Calu3 (cell line): Measurements from ENCODE around the gene SKAP2. TPM values are rescaled to one million over a fixed set of nuclear protein-coding genes. Genes with fewer than 3 reads are reported as not detected.

Experiments
- BruUV-seq: library from RNA; stranded (reverse); fragments of 400-500 nt; replicated peaks from 2 replicates; lab custom pipeline; 2021; lab: Mats Ljungman, UMichigan
- CTCF ChIA-PET: fragments of 300-600 bp; sonication (Branson Sonifier 250); formaldehyde crosslinking; loops from one replicate; lab custom pipeline; 2022; ENCODE audit warnings: antibody characterized with exemption; lab: Charles Lee
- DNase-seq: peaks from one replicate; pipeline ENCODE4 v3.0.0; 2022
- H3K27ac Mint-ChIP-seq: one replicate; pipeline ENCODE4 v1.8.0; 2022; ENCODE audit warnings: mixed read lengths; ENCODE audit not compliant: unreplicated experiment
- H3K27me3 Mint-ChIP-seq: one replicate; pipeline ENCODE4 v1.8.0; 2022; ENCODE audit warnings: mixed read lengths; ENCODE audit not compliant: unreplicated experiment
- H3K36me3 Mint-ChIP-seq: one replicate; pipeline ENCODE4 v1.8.0; 2022; ENCODE audit warnings: mild to moderate bottlenecking, moderate library complexity, mixed read lengths; ENCODE audit not compliant: insufficient read depth, unreplicated experiment
- H3K4me1 Mint-ChIP-seq: one replicate; pipeline ENCODE4 v1.8.0; 2022; ENCODE audit warnings: mild to moderate bottlenecking, low read depth, mixed read lengths; ENCODE audit not compliant: unreplicated experiment
- H3K4me3 Mint-ChIP-seq: one replicate; pipeline ENCODE4 v1.8.0; 2022; ENCODE audit warnings: mild to moderate bottlenecking, low read depth, moderate library complexity, mixed read lengths; ENCODE audit not compliant: unreplicated experiment
- H3K9me3 Mint-ChIP-seq: one replicate; pipeline ENCODE4 v1.8.0; 2022; ENCODE audit warnings: low read depth, mixed read lengths; ENCODE audit not compliant: unreplicated experiment
- intact Hi-C: fragments of 100-400 bp; cut with micrococcal nuclease; formaldehyde crosslinking; loops from one replicate; pipeline ENCODE4 v1.10.0; 2022; ENCODE audit not compliant: unreplicated experiment
- total RNA-seq: library from RNA; stranded (reverse); gene quantifications from 2 replicates; pipeline ENCODE4 v1.2.3, GENCODE V29; 2022
- TF ChIP-seq, protein P1 (sequence below): fragments of 200-600 bp; IDR thresholded peaks from one replicate; pipeline ENCODE4 v1.8.0; 2022; ENCODE audit warnings: antibody characterized with exemption; ENCODE audit not compliant: unreplicated experiment

Gene SKAP2
- total RNA-seq, 1 experiment from 2014 or later: 83.1 TPM

DNA sequence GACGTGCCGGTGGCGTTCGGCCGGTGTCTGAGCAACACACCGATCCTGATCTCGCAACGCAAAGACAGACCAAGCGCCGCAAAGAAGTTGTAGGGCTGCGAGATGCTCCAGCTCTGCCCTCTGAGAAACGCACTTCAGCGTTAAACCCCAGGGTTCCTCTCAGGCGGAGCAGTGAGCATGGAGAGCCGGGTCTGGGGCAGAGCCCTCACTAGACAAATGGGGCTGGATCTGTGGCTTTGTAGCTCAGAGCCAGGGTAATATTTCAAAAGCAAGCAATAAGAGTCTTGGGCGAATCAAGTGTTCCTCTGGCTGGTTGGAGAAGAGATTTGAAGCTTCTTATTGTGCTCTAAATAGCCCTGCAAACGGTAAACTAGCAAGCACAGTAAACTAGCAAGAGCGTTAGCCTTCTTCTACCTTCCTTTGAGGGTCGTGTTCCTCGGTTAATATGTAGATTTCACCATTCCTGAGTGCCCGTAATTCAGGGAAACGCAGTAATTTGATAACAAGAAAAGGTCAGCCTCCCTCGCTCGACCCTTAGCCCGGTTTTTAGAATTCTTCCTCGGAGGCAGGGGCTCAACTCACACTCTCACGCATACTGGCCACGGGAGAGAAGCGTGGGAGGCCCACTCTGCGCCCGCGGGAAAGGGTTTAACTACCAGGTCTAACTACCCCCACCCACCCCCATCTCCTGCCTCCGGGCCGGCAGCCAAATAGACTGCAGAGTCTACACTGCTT, 6.7 kb downstream of the SKAP2 start:
- BruUV-seq: no TSS peak
- H3K9me3 Mint-ChIP-seq: no peaks in the 10 kb centered on the region
- intact Hi-C loops: no loop called here
- CTCF ChIA-PET: interaction anchor here (0.6 to 0.7 kb wide), 2 partner anchors 484 to 1005 kb away, joined by 6 read pairs; no protein-coding TSS in a partner anchor
- H3K27me3 Mint-ChIP-seq: no peaks in the 10 kb centered on the region
- H3K4me3 Mint-ChIP-seq: no peak overlapping the region
- H3K4me1 Mint-ChIP-seq: peaks cover 15% of the 10 kb centered on the region
- H3K27ac Mint-ChIP-seq: no peak overlapping the region
- DNase-seq: no peak
- TF ChIP-seq, protein P1, sequence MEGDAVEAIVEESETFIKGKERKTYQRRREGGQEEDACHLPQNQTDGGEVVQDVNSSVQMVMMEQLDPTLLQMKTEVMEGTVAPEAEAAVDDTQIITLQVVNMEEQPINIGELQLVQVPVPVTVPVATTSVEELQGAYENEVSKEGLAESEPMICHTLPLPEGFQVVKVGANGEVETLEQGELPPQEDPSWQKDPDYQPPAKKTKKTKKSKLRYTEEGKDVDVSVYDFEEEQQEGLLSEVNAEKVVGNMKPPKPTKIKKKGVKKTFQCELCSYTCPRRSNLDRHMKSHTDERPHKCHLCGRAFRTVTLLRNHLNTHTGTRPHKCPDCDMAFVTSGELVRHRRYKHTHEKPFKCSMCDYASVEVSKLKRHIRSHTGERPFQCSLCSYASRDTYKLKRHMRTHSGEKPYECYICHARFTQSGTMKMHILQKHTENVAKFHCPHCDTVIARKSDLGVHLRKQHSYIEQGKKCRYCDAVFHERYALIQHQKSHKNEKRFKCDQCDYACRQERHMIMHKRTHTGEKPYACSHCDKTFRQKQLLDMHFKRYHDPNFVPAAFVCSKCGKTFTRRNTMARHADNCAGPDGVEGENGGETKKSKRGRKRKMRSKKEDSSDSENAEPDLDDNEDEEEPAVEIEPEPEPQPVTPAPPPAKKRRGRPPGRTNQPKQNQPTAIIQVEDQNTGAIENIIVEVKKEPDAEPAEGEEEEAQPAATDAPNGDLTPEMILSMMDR: no peak
- peaks cover 8% of the 10 kb centered on the region for H3K36me3 Mint-ChIP-seq

DNA sequence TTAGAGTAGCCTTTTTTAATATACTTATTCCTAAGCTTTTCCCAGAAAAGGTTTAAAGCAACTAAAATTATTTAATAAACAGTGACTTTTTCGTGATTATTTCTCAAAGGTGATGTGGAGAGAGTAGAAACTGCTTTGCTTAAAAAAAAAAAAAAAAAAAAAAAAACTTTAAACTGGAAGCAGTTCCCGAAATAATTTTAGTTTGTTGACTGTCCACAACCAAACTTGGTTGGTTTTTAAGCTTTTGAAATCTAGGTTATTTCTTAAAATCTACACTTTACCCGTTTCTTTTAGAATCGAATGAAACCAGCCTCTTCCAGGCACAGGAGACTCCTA, 7.3 kb downstream of the SKAP2 start:
- Mint-ChIP-seq H3K4me1 (peaks cover 15% of the 10 kb centered on the region), H3K27ac (no peak overlapping the region)
- intact Hi-C loops: no loop called here

DNA sequence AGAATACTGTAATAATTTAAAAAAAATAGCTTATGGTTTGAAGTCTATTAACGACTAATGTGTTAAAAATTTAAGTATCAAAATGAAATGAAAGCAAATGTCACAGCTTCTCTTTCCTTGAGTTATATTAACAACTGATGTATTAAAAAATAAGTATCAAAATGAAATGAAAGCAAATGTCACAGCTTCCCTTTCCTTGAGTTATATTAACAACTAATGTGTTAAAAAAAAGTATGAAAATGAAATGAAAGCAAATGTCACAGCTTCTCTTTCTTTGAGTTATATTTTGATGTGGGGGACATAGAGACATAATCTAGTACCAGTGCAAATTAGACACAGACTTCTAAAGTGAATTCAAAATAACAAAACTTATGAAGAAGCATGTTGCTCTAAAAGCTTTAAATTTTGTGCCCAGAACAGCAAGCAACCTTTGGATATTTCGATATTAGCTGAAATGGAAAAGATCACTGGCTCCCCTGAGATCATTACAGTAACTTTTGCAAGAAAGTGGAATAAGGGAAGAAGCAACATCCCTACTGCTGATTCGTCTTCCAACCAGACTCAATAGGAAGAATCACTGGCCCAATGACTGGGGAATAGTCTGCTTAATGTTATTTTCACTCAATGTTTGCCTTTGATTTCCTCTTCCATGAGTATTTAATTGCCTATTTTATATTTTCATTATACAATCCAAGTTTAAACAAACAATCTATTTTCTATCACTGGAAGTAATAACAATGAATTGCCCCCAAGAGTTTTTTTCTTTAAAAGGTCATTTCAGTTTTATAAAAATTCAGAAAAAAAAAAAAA, 8.0 kb downstream of the SKAP2 start:
- intact Hi-C loops: no loop called here
- Mint-ChIP-seq H3K4me1 (peaks cover 15% of the 10 kb centered on the region), H3K36me3 (peaks cover 8% of the 10 kb centered on the region), H3K27ac (no peak overlapping the region), H3K27me3 (no peaks in the 10 kb centered on the region), H3K4me3 (no peak overlapping the region), H3K9me3 (no peaks in the 10 kb centered on the region)
- no peak for DNase-seq
- no TSS peak for BruUV-seq
- TF ChIP-seq, protein P1: no peak
- CTCF ChIA-PET: interaction anchor here (0.6 to 1.3 kb wide), 2 partner anchors 189 to 304 kb away, joined by 3 to 4 read pairs; no protein-coding TSS in a partner anchor

More for the DNA sequence above, 7.3 kb downstream of the SKAP2 start:
- CTCF ChIA-PET: interaction anchor here (0.6 to 0.7 kb wide), 3 partner anchors 189 to 1005 kb away, joined by 3 to 6 read pairs (median 6); no protein-coding TSS in a partner anchor
- H3K27me3 Mint-ChIP-seq: no peaks in the 10 kb centered on the region
- no peaks in the 10 kb centered on the region for H3K9me3 Mint-ChIP-seq
- peaks cover 8% of the 10 kb centered on the region for H3K36me3 Mint-ChIP-seq
- BruUV-seq: no TSS peak
- no peak overlapping the region for H3K4me3 Mint-ChIP-seq
- TF ChIP-seq, protein P1: no peak
- DNase-seq: no peak

DNA sequence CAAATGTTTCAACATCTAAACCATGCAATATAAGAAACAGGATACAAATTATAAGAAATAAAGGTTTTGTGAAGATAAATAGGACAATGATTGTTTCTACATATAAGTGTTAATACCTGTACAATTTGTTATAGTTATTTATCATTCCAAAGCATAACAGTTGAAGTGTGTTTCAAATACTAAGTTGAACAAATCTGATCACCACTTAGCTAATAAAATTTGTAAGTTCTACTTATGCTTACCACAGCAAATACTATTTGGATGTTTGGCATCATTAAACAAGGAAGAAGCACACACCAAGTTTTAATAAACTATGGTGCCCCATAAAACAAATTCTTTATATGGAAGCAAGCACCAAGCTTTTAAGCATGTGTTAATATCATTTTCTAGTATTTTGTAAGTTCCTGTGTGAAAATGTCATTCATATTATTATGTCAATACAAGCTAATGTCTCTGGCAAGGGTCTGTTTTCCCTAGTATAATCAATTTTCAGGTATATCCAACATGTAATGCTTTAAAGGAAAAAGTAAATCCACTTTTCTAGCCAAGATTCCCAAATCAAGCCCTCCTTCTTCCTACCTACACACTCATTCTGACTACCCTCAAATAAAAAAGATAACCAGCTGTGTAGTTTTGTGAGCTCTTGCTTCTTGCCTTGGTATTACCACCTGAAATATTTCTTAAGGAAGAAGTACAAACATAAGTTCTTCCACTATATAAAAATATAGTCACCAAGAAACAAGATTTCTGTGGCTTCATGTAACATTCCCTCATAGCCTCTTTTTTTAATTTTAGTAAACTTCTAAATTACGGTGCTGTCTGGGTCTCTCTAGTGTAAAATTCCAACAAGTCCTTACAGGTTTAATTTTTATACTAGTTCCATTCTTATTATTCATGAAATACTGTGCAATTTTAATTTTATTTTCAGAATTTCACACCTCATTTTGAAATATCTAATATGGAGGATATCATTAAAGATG, 9.2 kb downstream of the SKAP2 start:
- intact Hi-C loops: no loop called here
- DNase-seq: no peak
- BruUV-seq: no TSS peak
- H3K4me1 Mint-ChIP-seq: peaks cover 10% of the 10 kb centered on the region
- CTCF ChIA-PET: interaction anchor here (0.5 to 1.8 kb wide), 7 partner anchors 12 to 1756 kb away, joined by 3 to 14 read pairs (median 4); no protein-coding TSS in a partner anchor
- peaks cover 8% of the 10 kb centered on the region for H3K36me3 Mint-ChIP-seq
- no peak overlapping the region for H3K4me3 Mint-ChIP-seq
- H3K27me3 Mint-ChIP-seq: no peaks in the 10 kb centered on the region
- TF ChIP-seq, protein P1: no peak
- no peaks in the 10 kb centered on the region for H3K9me3 Mint-ChIP-seq
- H3K27ac Mint-ChIP-seq: no peak overlapping the region
